HG02798 (cell line): ENCODE data around the gene TLE6.
A peak's percentile ranks its signal among the peaks of the same experiment; 100 is the strongest.
"Not testable (repeated sequence)": the region's sequence is repeated elsewhere in the genome, so short reads cannot be mapped to it uniquely, and the experiment has no call there.

Source experiments
- ATAC-seq: cut with Tn5 transposase; IDR thresholded peaks from one replicate; pipeline ENCODE4 v1.9.1; 2021; ENCODE audit warnings: mild to moderate bottlenecking; ENCODE audit not compliant: unreplicated experiment, poor library complexity

TLE6 gene

DNA sequence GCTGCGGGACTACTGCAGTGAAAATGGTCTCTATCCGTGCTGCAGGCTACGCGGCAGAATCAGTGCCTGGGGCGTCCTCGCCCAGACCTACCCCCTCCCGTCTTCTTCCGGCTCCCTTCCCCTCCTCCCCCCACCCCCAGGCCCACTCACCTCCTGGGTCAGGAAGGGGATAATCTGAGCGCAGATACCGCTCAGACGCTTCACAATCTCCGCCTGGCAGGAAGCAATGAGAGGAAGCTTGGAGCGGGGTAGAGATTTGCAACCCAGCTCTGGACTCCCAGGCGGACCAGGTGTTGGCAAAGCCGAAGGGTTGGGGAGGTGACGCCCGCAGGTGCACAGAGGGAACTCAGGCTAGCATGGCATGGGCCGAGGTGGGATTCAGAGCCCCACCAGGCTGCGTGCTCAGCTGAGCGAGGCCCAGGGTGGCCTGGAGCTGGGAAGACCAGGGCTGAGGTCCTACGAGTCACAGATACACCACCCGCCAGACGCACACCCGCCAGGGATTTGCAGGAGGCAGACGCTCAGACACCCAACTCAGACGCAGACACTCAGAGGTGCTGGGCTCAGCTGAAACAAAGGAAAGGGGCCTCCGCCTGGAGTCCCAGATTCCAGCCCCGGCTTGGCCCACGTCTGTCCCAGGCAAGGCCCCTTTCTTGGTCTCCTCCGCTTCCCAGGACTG, 47.6 kb downstream of the TLE6 start:
- no peak for ATAC-seq

GRCh38 chr19:3025549-3025886, 48.2 kb downstream of the TLE6 start:
- ATAC-seq: no peak

DNA sequence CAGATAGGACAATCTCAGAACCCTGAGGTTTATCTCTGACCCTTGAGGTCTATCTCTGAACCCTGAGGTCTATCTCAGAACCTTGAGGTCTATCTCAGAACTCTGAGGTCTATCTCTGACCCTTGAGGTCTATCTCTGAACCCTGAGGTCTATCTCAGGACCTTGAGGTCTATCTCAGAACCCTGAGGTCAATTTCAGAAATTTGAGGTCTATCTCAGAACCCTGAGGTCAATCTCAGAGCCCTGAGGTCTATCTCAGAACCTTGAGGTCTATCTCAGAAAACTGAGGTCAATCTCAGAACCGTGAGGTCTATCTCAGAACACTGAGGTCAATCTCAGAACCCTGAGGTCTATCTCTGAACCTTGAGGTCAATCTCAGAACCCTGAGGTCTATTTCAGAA, 49.4 kb downstream of the TLE6 start:
- ATAC-seq: no peak

- ATAC-seq: no peak
Measured at GRCh38 chr19:3027292-3027691, 49.9 kb downstream of the TLE6 start.

- ATAC-seq: no peak
Measured at GRCh38 chr19:3027981-3028304, 50.6 kb downstream of the TLE6 start.

GRCh38 chr19:3028305-3029064, 51.1 kb downstream of the TLE6 start:
- no peak for ATAC-seq

DNA sequence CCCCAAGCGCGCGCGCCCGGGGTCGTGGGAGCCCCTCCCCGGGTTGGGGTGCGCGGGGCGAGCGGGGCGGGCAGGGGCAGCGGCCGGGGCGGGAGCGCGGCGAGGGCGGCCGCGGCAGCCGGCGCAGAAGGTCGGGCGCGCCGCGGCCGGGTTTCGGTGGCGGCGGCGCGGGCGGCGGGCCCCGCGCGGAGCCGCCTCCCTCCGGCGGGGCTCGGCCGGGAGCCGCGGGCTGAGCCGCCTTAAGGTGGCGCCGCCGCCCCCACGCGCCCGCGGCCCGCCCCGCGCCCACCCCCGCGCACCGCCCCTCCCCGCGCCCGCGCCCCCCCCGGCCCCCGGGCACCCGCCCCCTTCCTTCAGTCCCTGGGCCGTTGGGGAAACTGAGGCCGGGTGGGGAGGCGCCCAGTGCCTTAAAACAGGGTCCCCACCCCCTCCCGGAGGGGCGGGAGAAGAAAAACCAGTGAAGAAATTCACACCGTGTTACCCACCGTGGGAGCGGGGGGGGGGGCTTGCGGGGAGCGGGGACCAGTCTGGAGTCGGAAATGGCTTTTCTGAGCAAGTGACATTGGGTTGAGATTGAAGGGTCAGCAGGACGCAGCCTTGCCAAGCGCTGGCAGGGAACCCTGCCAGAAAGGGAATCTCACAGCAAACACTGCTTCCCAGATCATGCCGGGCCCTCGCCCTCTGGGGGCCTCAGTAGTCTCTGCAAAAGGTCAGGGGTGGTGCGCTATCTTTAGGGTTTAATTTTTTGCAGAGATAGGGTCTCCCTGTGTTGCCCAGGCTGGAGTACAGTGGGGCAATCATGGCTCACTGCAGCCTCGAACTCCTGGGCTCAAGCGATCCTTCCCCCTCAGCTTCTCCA, 51.9 kb downstream of the TLE6 start, which contains the start of gene TLE2:
TSS of gene TLE2 (minus strand) at position 216 of the 859 bp plus-strand sequence. CDS start 376 bp downstream, outside the sequence.
- no peak for ATAC-seq

DNA sequence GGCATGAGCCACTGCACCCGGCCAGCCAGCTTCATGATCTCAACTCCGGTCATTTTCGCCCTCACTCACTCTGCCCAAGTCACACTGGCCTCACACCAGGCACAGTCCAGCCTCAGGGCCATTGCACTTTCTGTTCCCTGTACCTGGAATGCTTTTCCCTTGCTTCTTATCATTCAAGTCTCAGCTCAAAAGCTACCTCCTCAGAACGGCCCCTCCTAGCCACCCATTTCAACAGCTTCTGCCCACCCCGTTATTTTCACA, 54.2 kb downstream of the TLE6 start:
- no peak for ATAC-seq

DNA sequence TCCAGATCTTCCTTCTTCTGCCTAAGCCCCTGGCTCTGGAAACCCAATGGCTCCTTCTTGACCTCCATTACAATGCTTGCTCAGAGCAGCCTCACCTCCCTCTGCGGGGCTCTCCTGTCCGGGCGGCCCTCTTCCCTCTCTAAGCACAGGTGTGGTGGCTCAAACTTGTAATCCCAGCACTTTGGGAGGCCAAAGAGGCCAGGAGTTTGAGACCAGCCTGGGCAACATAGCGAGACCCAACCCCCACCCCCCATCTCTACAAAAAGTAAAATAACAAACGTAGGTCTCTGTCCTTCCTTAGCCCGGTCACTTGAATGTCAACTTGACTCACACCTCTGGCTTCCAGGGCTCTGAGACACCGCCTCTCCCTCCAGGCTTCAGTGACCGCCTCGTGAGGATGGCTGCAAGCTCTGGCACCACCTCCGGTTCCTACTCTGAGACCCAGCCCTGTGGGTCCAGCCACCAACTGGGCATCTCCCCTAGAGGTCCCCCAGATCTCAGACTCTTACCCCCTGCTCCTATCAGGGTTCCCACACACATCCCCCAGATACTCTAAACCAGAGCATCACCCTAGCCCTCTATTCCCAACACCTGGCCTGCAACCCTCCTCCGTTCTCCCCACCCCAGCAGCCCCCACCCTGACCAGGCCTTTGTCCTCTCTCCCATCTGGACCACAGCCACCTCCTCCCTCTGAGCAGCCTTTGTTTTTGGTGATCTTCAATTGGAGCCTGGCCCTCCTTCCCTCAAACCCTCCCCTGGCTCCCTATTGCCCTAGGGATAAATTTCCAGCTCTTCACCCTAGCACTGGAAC, 56.4 kb downstream of the TLE6 start:
- ATAC-seq: no peak

- no peak for ATAC-seq
Measured at GRCh38 chr19:3034406-3034655, 57.0 kb downstream of the TLE6 start.

DNA sequence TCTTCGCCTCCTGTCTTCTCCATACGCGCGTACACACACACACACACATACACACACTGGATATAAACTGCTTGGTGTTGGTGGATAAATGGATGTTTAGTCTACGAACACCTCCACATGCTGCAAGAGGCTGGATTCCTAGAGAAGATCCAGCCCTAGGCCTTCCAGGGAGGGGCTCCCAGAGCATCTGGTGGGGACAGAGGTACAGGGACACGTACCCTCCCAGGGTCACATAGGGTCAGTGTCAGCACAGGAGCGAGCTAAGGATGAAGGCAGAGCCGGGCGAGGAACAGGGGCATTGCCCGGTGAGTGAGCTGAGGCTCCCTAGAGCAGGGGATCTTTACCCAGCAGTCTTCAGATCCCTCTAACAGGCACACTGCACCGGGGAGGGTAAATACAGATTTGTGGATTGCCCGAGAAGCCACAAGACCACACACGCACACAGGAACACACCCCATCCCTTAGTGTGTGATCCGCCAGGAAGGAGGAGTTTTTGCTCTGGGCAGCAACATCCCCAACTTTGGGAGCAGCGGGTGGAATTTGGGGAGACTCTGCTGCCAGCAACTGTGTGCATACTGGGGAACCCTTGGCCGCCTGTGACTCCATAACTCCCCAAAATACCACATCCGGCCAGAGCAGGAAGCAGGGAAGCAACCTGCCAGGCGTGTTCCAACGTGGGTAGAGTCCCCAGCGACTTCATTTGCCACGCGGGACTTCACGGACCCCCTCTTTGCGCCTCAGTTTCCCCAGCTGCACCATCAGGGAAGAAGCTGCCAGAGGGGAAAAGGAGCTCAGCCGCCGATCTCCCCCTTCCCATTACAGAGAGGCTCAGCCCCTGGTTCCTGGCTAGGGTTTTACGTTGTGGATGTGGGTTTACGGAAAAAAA, 57.5 kb downstream of the TLE6 start:
- ATAC-seq: no peak

DNA sequence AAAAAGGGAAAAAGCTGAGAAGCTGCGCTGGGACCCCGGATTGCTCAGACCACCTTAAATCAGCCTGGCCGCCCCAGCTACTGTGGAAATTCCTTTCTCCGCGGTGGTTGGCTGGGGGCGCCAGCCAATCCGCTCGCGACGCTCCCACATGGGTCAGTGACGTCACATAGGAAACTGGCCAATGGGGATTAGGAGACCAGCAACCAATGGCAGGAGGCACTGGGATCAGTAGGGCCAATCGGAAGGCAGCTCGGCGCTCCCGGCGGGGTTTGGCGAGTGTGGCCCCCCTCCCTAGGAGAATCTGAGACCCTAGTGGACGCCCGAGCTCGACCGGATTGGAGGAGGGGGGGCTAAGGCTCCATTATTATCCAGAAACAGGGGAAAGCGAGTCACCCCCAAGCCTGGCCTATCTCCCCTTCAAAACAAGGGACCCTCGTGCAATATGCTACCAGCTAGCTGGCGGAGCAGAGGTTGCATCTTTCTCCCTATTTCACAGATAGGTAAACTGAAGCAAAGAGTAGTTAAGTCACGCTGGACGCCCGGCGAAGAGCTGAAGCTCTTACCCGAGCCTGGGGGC, 58.3 kb downstream of the TLE6 start:
- peak; percentile 92 for ATAC-seq

- peak; percentile 48 for ATAC-seq
Measured at GRCh38 chr19:3036119-3036976, 59.0 kb downstream of the TLE6 start.

- ATAC-seq: not testable (repeated sequence)
Measured at GRCh38 chr19:3036977-3037544, 59.7 kb downstream of the TLE6 start.

DNA sequence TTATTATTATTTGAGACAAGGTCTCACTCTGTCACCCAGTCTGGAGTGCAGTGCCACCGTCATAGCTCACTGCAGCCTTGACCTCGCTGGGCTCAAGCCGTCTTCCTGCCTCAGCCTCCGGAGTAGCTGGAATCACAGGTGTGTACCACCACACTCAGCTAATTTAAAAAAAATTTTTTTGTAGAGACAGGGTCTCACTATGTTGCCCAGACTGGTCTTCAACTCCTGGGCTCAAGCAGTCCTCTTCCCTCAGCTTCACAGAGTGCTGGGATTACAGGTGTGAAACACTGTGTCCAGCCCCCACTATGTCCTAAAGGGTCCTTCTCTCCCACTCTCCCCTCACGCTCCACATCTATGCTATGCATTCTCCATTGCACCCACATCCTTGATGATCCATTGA, 60.9 kb downstream of the TLE6 start:
- ATAC-seq: no peak

GRCh38 chr19:3039125-3039524, 61.8 kb downstream of the TLE6 start:
- no peak for ATAC-seq

- no peak for ATAC-seq
Measured at GRCh38 chr19:3039641-3040077, 62.3 kb downstream of the TLE6 start.

- ATAC-seq: no peak
Measured at GRCh38 chr19:3041327-3041726, 64.0 kb downstream of the TLE6 start.
